ENCODE results near the gene PRMT7. TPM values are rescaled to one million over a fixed set of nuclear protein-coding genes. Genes with fewer than 3 reads are reported as not detected.

Gene PRMT7
- polyA plus RNA-seq, 1 donor (not counting 4 experiments of a cell fraction or from before 2014, with no cell fraction given) = 27.4 TPM

GRCh38 chr16:68286153-68287074 is 24.4 kb upstream of the PRMT7 start:
- Histone ChIP-seq H3K9me1 (ENCODE audit: control insufficient read depth, extremely low read depth, insufficient read depth, low read length) (peaks cover 3% of the 10 kb centered on the region), H3K4me3 (ENCODE audit: control insufficient read depth in 2 of 3, extremely low read depth in 1 of 3, insufficient read depth in 2 of 3, low read depth in 1 of 3, low read length in 3 of 3) (no peak overlapping the region), H3K4me1 (ENCODE audit: control insufficient read depth, extremely low read depth, insufficient read depth, low read length) (peaks cover 11% of the 10 kb centered on the region), H3K4me2 (ENCODE audit: control insufficient read depth, extremely low read depth, insufficient read depth, low read depth, low read length) (no peak overlapping the region), H3K36me3 (ENCODE audit: control insufficient read depth in 2 of 2, extremely low read depth in 1 of 2, insufficient read depth in 2 of 2, low read length in 2 of 2) (peaks cover 25 to 28% of the 10 kb centered on the region in 2 experiments), H3K79me2 (ENCODE audit: control insufficient read depth, insufficient read depth, low read length) (peaks cover 5% of the 10 kb centered on the region), H4K20me1 (ENCODE audit: control insufficient read depth, extremely low read depth, insufficient read depth, low read length) (no peaks in the 10 kb centered on the region), H3K9ac (ENCODE audit: control insufficient read depth, extremely low read depth, insufficient read depth, low read length) (no peak overlapping the region), H3K9me3 (ENCODE audit: control insufficient read depth, low read depth, low read length) (no peaks in the 10 kb centered on the region), H3K27ac (ENCODE audit: control insufficient read depth, insufficient read depth, low read length) (no peak overlapping the region), H3K27me3 (ENCODE audit: control insufficient read depth, extremely low read depth, insufficient read depth, low read length) (no peaks in the 10 kb centered on the region), H2AFZ (ENCODE audit: control insufficient read depth, low read length) (no peak overlapping the region)
- TF ChIP-seq CTCF (optimal IDR thresholded peaks at IDR 0.05 in 1 of 3, IDR thresholded peaks at IDR 0.05 in 1 of 3, conservative IDR thresholded peaks at IDR 0.05 in 1 of 3; ENCODE audit: extremely low read depth in 1 of 3, insufficient read depth in 2 of 3, low read length in 3 of 3) (no peak), EZH2 (IDR thresholded peaks at IDR 0.05; ENCODE audit: low read length) (no peak)
- DNase-seq (ENCODE audit: low read depth, low spot score) = no peak
- dilution Hi-C loops (cut with MboI; ENCODE audit: extremely low pct_ligation_motif_present, low sequenced_read_pairs) = no loop called here
- no peak for FAIRE-seq

DNA sequence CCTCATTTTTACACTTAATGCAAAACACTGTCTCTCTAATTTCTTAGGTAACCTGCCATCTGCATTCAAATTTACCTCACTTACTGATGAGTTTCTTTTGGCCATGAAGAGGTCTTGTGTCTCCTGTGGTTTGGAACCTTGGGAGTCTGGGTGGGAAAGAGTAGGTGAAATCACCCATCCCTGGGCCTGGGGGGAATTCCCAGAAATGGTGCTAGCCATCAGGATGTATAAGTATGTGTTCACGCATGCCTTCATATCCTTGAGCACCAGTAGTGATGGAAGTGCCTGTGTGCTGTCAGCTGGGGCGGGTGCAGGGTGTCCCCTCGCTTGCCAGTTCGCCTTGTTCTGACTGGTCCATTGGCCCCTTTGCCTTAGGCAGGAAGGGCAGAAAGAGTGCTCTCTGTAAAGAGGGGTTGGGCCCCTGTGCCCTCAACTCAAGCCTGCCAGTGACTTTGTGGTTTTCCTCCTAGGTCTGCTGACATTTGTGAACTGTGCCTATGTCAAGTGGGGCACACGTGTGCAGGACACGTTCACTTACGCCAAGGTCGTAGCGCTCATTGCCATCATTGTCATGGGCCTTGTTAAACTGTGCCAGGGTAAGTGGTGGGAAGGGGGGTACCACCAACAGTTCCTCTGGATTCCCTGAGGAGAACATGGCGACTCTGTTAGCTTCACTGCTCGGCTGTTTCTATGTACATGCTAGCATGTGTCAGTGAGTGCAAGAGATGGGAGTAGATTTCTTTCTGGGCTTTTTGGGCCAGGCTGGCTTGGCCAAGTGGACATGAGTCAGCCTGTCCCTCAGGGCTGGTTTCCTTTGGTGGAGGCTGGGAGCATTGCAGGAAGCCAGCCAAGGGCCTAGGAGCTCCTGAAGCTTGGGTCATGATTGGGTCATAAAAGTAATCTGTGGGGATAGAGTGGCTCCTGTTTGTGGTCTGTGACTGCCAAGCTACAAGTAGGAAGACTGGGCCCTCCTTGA is 23.3 kb upstream of the PRMT7 start:
- no peak overlapping the region for H2AFZ ChIP-seq (ENCODE audit: control insufficient read depth, low read length)
- peaks cover 5% of the 10 kb centered on the region for H3K79me2 ChIP-seq (ENCODE audit: control insufficient read depth, insufficient read depth, low read length)
- H3K4me3 ChIP-seq (ENCODE audit: control insufficient read depth in 2 of 3, extremely low read depth in 1 of 3, insufficient read depth in 2 of 3, low read depth in 1 of 3, low read length in 3 of 3) = no peak overlapping the region
- TF ChIP-seq EZH2 (IDR thresholded peaks at IDR 0.05; ENCODE audit: low read length) = no peak
- no peak for TF ChIP-seq CTCF (optimal IDR thresholded peaks at IDR 0.05 in 1 of 3, IDR thresholded peaks at IDR 0.05 in 1 of 3, conservative IDR thresholded peaks at IDR 0.05 in 1 of 3; ENCODE audit: extremely low read depth in 1 of 3, insufficient read depth in 2 of 3, low read length in 3 of 3)
- DNase-seq (ENCODE audit: low read depth, low spot score) (no peak), FAIRE-seq (no peak)
- peaks cover 11% of the 10 kb centered on the region for H3K4me1 ChIP-seq (ENCODE audit: control insufficient read depth, extremely low read depth, insufficient read depth, low read length)
- no peaks in the 10 kb centered on the region for H3K9me3 ChIP-seq (ENCODE audit: control insufficient read depth, low read depth, low read length)
- no peak overlapping the region for H3K4me2 ChIP-seq (ENCODE audit: control insufficient read depth, extremely low read depth, insufficient read depth, low read depth, low read length)
- H3K36me3 ChIP-seq (ENCODE audit: control insufficient read depth in 2 of 2, extremely low read depth in 1 of 2, insufficient read depth in 2 of 2, low read length in 2 of 2) = peaks cover 29 to 35% of the 10 kb centered on the region in 2 experiments
- no peak overlapping the region for H3K9ac ChIP-seq (ENCODE audit: control insufficient read depth, extremely low read depth, insufficient read depth, low read length)
- H3K27me3 ChIP-seq (ENCODE audit: control insufficient read depth, extremely low read depth, insufficient read depth, low read length) = no peaks in the 10 kb centered on the region
- no peak overlapping the region for H3K27ac ChIP-seq (ENCODE audit: control insufficient read depth, insufficient read depth, low read length)
- peaks cover 3% of the 10 kb centered on the region for H3K9me1 ChIP-seq (ENCODE audit: control insufficient read depth, extremely low read depth, insufficient read depth, low read length)
- no peaks in the 10 kb centered on the region for H4K20me1 ChIP-seq (ENCODE audit: control insufficient read depth, extremely low read depth, insufficient read depth, low read length)
- dilution Hi-C loops (cut with MboI; ENCODE audit: extremely low pct_ligation_motif_present, low sequenced_read_pairs) = no loop called here

Measured in keratinocyte (primary cell).